ENCODE results near the gene PSMD10.

The PSMD10 gene

GRCh38 chrX:108091264-108091877 is at the start of gene PSMD10, which contains the start of gene ATG4A:
Gene PSMD10, minus strand, starts transcription at chrX:108091542. Its CDS starts 22 bp downstream, at chrX:108091520.
Gene ATG4A, plus strand, starts transcription at chrX:108091778. Its CDS starts 49 bp downstream, at chrX:108091827.
- peak; percentile 56 to 86 for DNase-seq

GRCh38 chrX:108138814-108139702 is 47.7 kb upstream of the PSMD10 start:
- no peak for DNase-seq

- no peak for DNase-seq
Measured at GRCh38 chrX:108134724-108135123, 43.4 kb upstream of the PSMD10 start.

- DNase-seq, result no peak
Measured at GRCh38 chrX:108132876-108133275, 41.5 kb upstream of the PSMD10 start.

- no peak for DNase-seq
Measured at GRCh38 chrX:108132034-108132433, 40.7 kb upstream of the PSMD10 start.

- peak in 1 of 2 experiments; percentile 32 for DNase-seq
Measured at GRCh38 chrX:108131471-108131870, 40.1 kb upstream of the PSMD10 start.

GRCh38 chrX:108130889-108131288 is 39.5 kb upstream of the PSMD10 start:
- DNase-seq, result no peak

GRCh38 chrX:108127152-108127551 is 35.8 kb upstream of the PSMD10 start:
- no peak for DNase-seq

- DNase-seq, result no peak
Measured at GRCh38 chrX:108126661-108127060, 35.3 kb upstream of the PSMD10 start.

- no peak for DNase-seq
Measured at GRCh38 chrX:108123591-108124366, 32.4 kb upstream of the PSMD10 start.

- no peak for DNase-seq
Measured at GRCh38 chrX:108122748-108123147, 31.4 kb upstream of the PSMD10 start.

- DNase-seq, result no peak
Measured at GRCh38 chrX:108121291-108121690, 29.9 kb upstream of the PSMD10 start.

GRCh38 chrX:108117988-108118387 is 26.6 kb upstream of the PSMD10 start:
- DNase-seq, result no peak

- no peak for DNase-seq
Measured at GRCh38 chrX:108114541-108114940, 23.2 kb upstream of the PSMD10 start.

- DNase-seq, result no peak
Measured at GRCh38 chrX:108105473-108105872, 14.1 kb upstream of the PSMD10 start.

GRCh38 chrX:108097380-108097779 is 6.0 kb upstream of the PSMD10 start:
- no peak for DNase-seq

GRCh38 chrX:108091878-108092291 is 543 bp upstream of the PSMD10 start:
- peak in 1 of 2 experiments; percentile 0 for DNase-seq

GRCh38 chrX:108090491-108091263 is 665 bp downstream of the PSMD10 start:
- no peak for DNase-seq

- no peak for DNase-seq
Measured at GRCh38 chrX:108088511-108088910, 2.8 kb downstream of the PSMD10 start.

- DNase-seq, result no peak
Measured at GRCh38 chrX:108087792-108088191, 3.5 kb downstream of the PSMD10 start.

GRCh38 chrX:108081110-108081509 is 10.2 kb downstream of the PSMD10 start:
- DNase-seq, result no peak

- DNase-seq, result no peak
Measured at GRCh38 chrX:108072746-108073145, 18.6 kb downstream of the PSMD10 start.
